Panc1 (cell line): ENCODE data around the gene BOD1. TPM values are rescaled to one million over a fixed set of nuclear protein-coding genes. Genes with fewer than 3 reads are reported as not detected.

Source experiments
- ATAC-seq: fragments of 200-7000 bp; cut with Tn5 transposase; 2 replicates; pipeline ENCODE4 v1.9.1; 2020; ENCODE audit warnings: mild to moderate bottlenecking, moderate library complexity
- BruUV-seq: library from RNA; stranded (reverse); fragments of 400-500 nt; replicated peaks from 2 replicates; lab custom pipeline; 2021; lab: Mats Ljungman, UMichigan
- CTCF ChIA-PET: fragments of 300-600 bp; sonication (Branson Sonifier 250); formaldehyde crosslinking; loops from one replicate; lab custom pipeline; 2022; ENCODE audit warnings: antibody characterized with exemption; lab: Charles Lee
- POLR2A ChIA-PET: fragments of 300-600 bp; sonication (Branson Sonifier 250); formaldehyde crosslinking; loops from one replicate; lab custom pipeline; 2022; ENCODE audit warnings: antibody characterized with exemption; lab: Charles Lee
- DNase-seq: peaks from one replicate; pipeline ENCODE4 v3.0.0-alpha.2; 2010; ENCODE audit warnings: low read depth, low spot score
- H3K27ac ChIP-seq: 2 replicates; pipeline ENCODE4 v1.5.1; 2011; ENCODE audit warnings: mild to moderate bottlenecking, low read length, inconsistent platforms
- H3K27me3 ChIP-seq: fragments of 200-500 bp; sonication (Bioruptor generic); 2 replicates; pipeline ENCODE4 v1.6.0; 2014; ENCODE audit warnings: low read length, inconsistent platforms; ENCODE audit not compliant: control insufficient read depth, insufficient read depth
- H3K36me3 ChIP-seq: fragments of 200-500 bp; sonication (Bioruptor generic); 2 replicates; pipeline ENCODE4 v1.5.1; 2014; ENCODE audit warnings: inconsistent platforms, mild to moderate bottlenecking, low read length, moderate library complexity; ENCODE audit not compliant: control insufficient read depth, insufficient read depth
- H3K4me1 ChIP-seq: 2 replicates; pipeline ENCODE4 v1.5.1; 2011; ENCODE audit warnings: inconsistent platforms, mild to moderate bottlenecking, low read length, moderate library complexity; ENCODE audit not compliant: control insufficient read depth, insufficient read depth
- H3K4me3 ChIP-seq, 2 experiments: 2 replicates each; pipeline ENCODE4 v1.5.1; 2011 to 2012; ENCODE audit warnings: low read depth in 2 of 2, low read length in 2 of 2, mild to moderate bottlenecking in 2 of 2, inconsistent platforms in 1 of 2, moderate library complexity in 1 of 2
- H3K9me3 ChIP-seq: fragments of 200-500 bp; sonication (Bioruptor generic); 2 replicates; pipeline ENCODE4 v1.5.1; 2014; ENCODE audit warnings: low read depth, mild to moderate bottlenecking, inconsistent platforms, low read length, moderate library complexity; ENCODE audit not compliant: control insufficient read depth, insufficient read depth
- CTCF ChIP-seq: fragments of 450-650 bp; IDR thresholded peaks from 2 replicates; pipeline ENCODE4 v1.5.1; 2017; ENCODE audit warnings: mild to moderate bottlenecking
- POLR2AphosphoS5 ChIP-seq: IDR thresholded peaks from 2 replicates; pipeline ENCODE4 v1.6.1; 2012; ENCODE audit warnings: mild to moderate bottlenecking, low read depth, low read length, moderate library complexity
- REST ChIP-seq, 2 experiments: IDR thresholded peaks; 2 replicates each; pipeline ENCODE4 v1.6.1; 2011 to 2012; ENCODE audit warnings: low read depth in 2 of 2, control low read depth in 1 of 2, low read length in 1 of 2, mild to moderate bottlenecking in 1 of 2, moderate library complexity in 1 of 2; ENCODE audit not compliant: insufficient read depth in 1 of 2
- SIN3A ChIP-seq: IDR thresholded peaks from 2 replicates; pipeline ENCODE4 v1.6.1; 2012; ENCODE audit warnings: low read depth, mild to moderate bottlenecking, low read length, moderate library complexity, borderline replicate concordance; ENCODE audit not compliant: insufficient read depth
- TCF7L2 ChIP-seq: IDR thresholded peaks from 2 replicates; pipeline ENCODE4 v1.6.1; 2011; ENCODE audit warnings: mild to moderate bottlenecking, low read depth, low read length, inconsistent platforms
- in situ Hi-C: cut with HindIII; loops from 2 replicates; pipeline ENCODE4 v1.10.0; 2016; ENCODE audit warnings: low sequenced_read_pairs, low pct_unique_long_range_greater_than_20kb
- intact Hi-C: fragments of 100-400 bp; cut with micrococcal nuclease; formaldehyde crosslinking; loops from one replicate; pipeline ENCODE4 v1.10.0; 2022; ENCODE audit not compliant: unreplicated experiment
- total RNA-seq: library from RNA; stranded (reverse); gene quantifications from one replicate; pipeline ENCODE4 v1.2.1, GENCODE V29; 2021; ENCODE audit not compliant: unreplicated experiment

BOD1 gene
- total RNA-seq, 1 experiment from 2014 or later: 86.1 TPM

- Histone ChIP-seq H3K27me3 (no peaks in the 10 kb centered on the region; the same call in 1 of the 2 replicates), H3K4me1 (no peaks in the 10 kb centered on the region), H3K4me3 (no peak overlapping the region), H3K27ac (no peak overlapping the region), H3K36me3 (no peaks in the 10 kb centered on the region), H3K9me3 (no peaks in the 10 kb centered on the region)
- no peak for TF ChIP-seq SIN3A
- no peak for TF ChIP-seq REST (IDR thresholded peaks at IDR 0.05; ENCODE audit: insufficient read depth in 1 of 2, low read depth in 2 of 2, low read length in 1 of 2)
- no peak for TF ChIP-seq CTCF
- no peak for TF ChIP-seq POLR2AphosphoS5
- TF ChIP-seq TCF7L2: no peak
- in situ Hi-C loops: no loop called here
- ATAC-seq: no peak
- intact Hi-C loops: no loop called here
- no TSS peak for BruUV-seq
- ChIA-PET CTCF (interaction anchor here (0.6 kb wide), 1 partner anchor 30 kb away, joined by 3 read pairs; no protein-coding TSS in a partner anchor), POLR2A (no interaction called here)
- no peak for DNase-seq
These were observed 6.0 kb upstream of the BOD1 start for GRCh38 chr5:173622183-173623047.

- in situ Hi-C loops: no loop called here
- CTCF ChIA-PET: no interaction called here
- no TSS peak for BruUV-seq
- peaks cover 6% of the 10 kb centered on the region for H3K4me1 ChIP-seq
- POLR2A ChIA-PET: no interaction called here
- intact Hi-C loops: no loop called here
- no peaks in the 10 kb centered on the region for H3K27me3 ChIP-seq
- H3K27ac ChIP-seq: no peak overlapping the region
- peaks cover 2% of the 10 kb centered on the region; the same call in 1 of the 2 replicates for H3K36me3 ChIP-seq
- ATAC-seq: no peak
- no peak for DNase-seq
- no peaks in the 10 kb centered on the region for H3K9me3 ChIP-seq
- H3K4me3 ChIP-seq: no peak overlapping the region
- no peak for TF ChIP-seq REST (IDR thresholded peaks at IDR 0.05; ENCODE audit: insufficient read depth in 1 of 2, low read depth in 2 of 2, low read length in 1 of 2)
These were observed 4.3 kb upstream of the BOD1 start for GRCh38 chr5:173620784-173621183.
